HCT116 (cell line): ENCODE data around the gene KIF25. TPM values are rescaled to one million over a fixed set of nuclear protein-coding genes. Genes with fewer than 3 reads are reported as not detected.
"Not testable (repeated sequence)": the region's sequence is repeated elsewhere in the genome, so short reads cannot be mapped to it uniquely, and the experiment has no call there.

Source experiments
- ATAC-seq: fragments of 200-7000 bp; cut with Tn5 transposase; 2 replicates; pipeline ENCODE4 v1.9.1; 2020; ENCODE audit warnings: mild to moderate bottlenecking, moderate library complexity
- BruUV-seq: library from RNA; stranded (reverse); fragments of 400-500 nt; replicated peaks from 2 replicates; lab custom pipeline; 2021; lab: Mats Ljungman, UMichigan
- CTCF ChIA-PET: fragments of 300-600 bp; sonication (Branson Sonifier 250); formaldehyde crosslinking; loops from one replicate; lab custom pipeline; 2021; ENCODE audit warnings: antibody characterized with exemption; lab: Charles Lee
- POLR2A ChIA-PET: fragments of 300-600, 350-600 bp; sonication (Branson Sonifier 250); formaldehyde crosslinking; loops from one replicate; lab custom pipeline; 2021; ENCODE audit warnings: antibody characterized with exemption; lab: Charles Lee
- RAD21 ChIA-PET, 2 experiments: fragments of 300-600 bp; sonication (Branson Sonifier 250); formaldehyde crosslinking; loops; one replicate each; lab custom pipeline; 2023; ENCODE audit warnings: low total read pairs in 2 of 2; ENCODE audit not compliant: uncharacterized antibody in 2 of 2, unreplicated experiment in 2 of 2, low non-redundant PET in 1 of 2; lab: Charles Lee
- DNase-seq: peaks from one replicate; pipeline ENCODE4 v3.0.0-alpha.2; 2010; ENCODE audit warnings: low read depth, low spot score
- H2AFZ ChIP-seq: fragments of 200-600 bp; shearing (Covaris generic), sonication (generic); 2 replicates; pipeline ENCODE4 v1.6.1; 2017; ENCODE audit warnings: low read depth, mixed run types, mixed read lengths, antibody characterized with exemption, low read length; ENCODE audit not compliant: poor library complexity, severe bottlenecking
- H3K27ac ChIP-seq: 2 replicates; pipeline ENCODE4 v1.5.1; 2012; ENCODE audit warnings: low read depth, low read length
- H3K27me3 ChIP-seq: fragments of 200-600 bp; sonication (generic); 2 replicates; pipeline ENCODE4 v1.6.1; 2016; ENCODE audit warnings: mixed run types, low read length, mixed read lengths; ENCODE audit not compliant: insufficient read depth
- H3K36me3 ChIP-seq, 2 experiments: fragments of 200-500 bp in 1 of 2; fragments of 200-600 bp in 1 of 2; sonication (Bioruptor generic) in 1 of 2; sonication (generic) in 1 of 2; 2 replicates each; pipeline versions ENCODE4 v1.5.1 to v1.6.1; 2014 to 2016; ENCODE audit warnings: low read length in 2 of 2, inconsistent platforms in 1 of 2, mixed read lengths in 1 of 2, mixed run types in 1 of 2; ENCODE audit not compliant: insufficient read depth in 2 of 2, control insufficient read depth in 1 of 2
- H3K4me1 ChIP-seq, 2 experiments: fragments of 200-600 bp in 1 of 2; sonication (generic) in 1 of 2; 2 replicates each; pipeline versions ENCODE4 v1.5.1 to v1.6.1; 2012 to 2017; ENCODE audit warnings: low read length in 2 of 2, inconsistent platforms in 1 of 2, mild to moderate bottlenecking in 1 of 2, mixed read lengths in 1 of 2, mixed run types in 1 of 2, moderate library complexity in 1 of 2; ENCODE audit not compliant: insufficient read depth in 2 of 2, control insufficient read depth in 1 of 2
- H3K4me2 ChIP-seq: fragments of 200-600 bp; sonication (generic); 2 replicates; pipeline ENCODE4 v1.6.1; 2017; ENCODE audit warnings: mixed run types, low read length, mixed read lengths
- H3K4me3 ChIP-seq, 2 experiments: fragments of 200-600 bp in 1 of 2; sonication (generic) in 1 of 2; replicated peaks in 1 of 2; 2 replicates each; pipeline ENCODE4 v1.5.1; 2011 to 2016; ENCODE audit warnings: low read length in 2 of 2, control low read depth in 1 of 2, low read depth in 1 of 2, mild to moderate bottlenecking in 1 of 2, mixed read lengths in 1 of 2, mixed run types in 1 of 2
- H3K79me2 ChIP-seq: fragments of 200-600 bp; sonication (generic); 2 replicates; pipeline ENCODE4 v1.6.1; 2017; ENCODE audit warnings: mild to moderate bottlenecking, mixed run types, low read length, moderate library complexity, mixed read lengths; ENCODE audit not compliant: insufficient read depth
- H3K9ac ChIP-seq: fragments of 200-600 bp; sonication (generic); 2 replicates; pipeline ENCODE4 v1.6.1; 2016; ENCODE audit warnings: low read length, mixed read lengths
- H3K9me2 ChIP-seq: fragments of 200-600 bp; sonication (generic), shearing (Covaris generic); 2 replicates; pipeline ENCODE4 v1.6.1; 2017; ENCODE audit warnings: mixed run types, mild to moderate bottlenecking, moderate library complexity; ENCODE audit not compliant: insufficient read depth
- H3K9me3 ChIP-seq, 2 experiments: fragments of 200-500 bp in 1 of 2; fragments of 200-600 bp in 1 of 2; sonication (Bioruptor generic) in 1 of 2; sonication (generic) in 1 of 2; 2 replicates each; pipeline ENCODE4 v1.6.1; 2014 to 2017; ENCODE audit warnings: low read length in 2 of 2, mixed read lengths in 2 of 2, inconsistent platforms in 1 of 2, low read depth in 1 of 2, mild to moderate bottlenecking in 1 of 2, mixed run types in 1 of 2, moderate library complexity in 1 of 2; ENCODE audit not compliant: control insufficient read depth in 1 of 2, insufficient read depth in 1 of 2
- H4K20me1 ChIP-seq: fragments of 200-600 bp; sonication (generic), shearing (Covaris generic); 2 replicates; pipeline ENCODE4 v1.6.1; 2017; ENCODE audit warnings: mixed run types, mild to moderate bottlenecking, moderate library complexity; ENCODE audit not compliant: insufficient read depth
- CBX3 ChIP-seq: IDR thresholded peaks from 2 replicates; pipeline ENCODE4 v1.6.1; 2012; ENCODE audit warnings: low read depth
- CEBPB ChIP-seq: IDR thresholded peaks from 2 replicates; pipeline ENCODE4 v1.6.1; 2012; ENCODE audit warnings: low read depth
- CTCF ChIP-seq, 3 experiments: fragments of 200-600 bp in 1 of 3; sonication (generic) in 1 of 3; IDR thresholded peaks in 2 of 3; conservative IDR thresholded peaks in 1 of 3; 2 replicates each; pipeline ENCODE4 v1.5.1; 2012 to 2017; ENCODE audit warnings: low read depth in 2 of 3, low read length in 2 of 3, antibody characterized with exemption in 1 of 3, borderline replicate concordance in 1 of 3, control low read depth in 1 of 3, mild to moderate bottlenecking in 1 of 3, mixed read lengths in 1 of 3, mixed run types in 1 of 3, moderate library complexity in 1 of 3; ENCODE audit not compliant: insufficient read depth in 1 of 3
- ELF1 ChIP-seq: IDR thresholded peaks from 2 replicates; pipeline ENCODE4 v1.6.1; 2012; ENCODE audit warnings: low read depth, borderline replicate concordance
- JUND ChIP-seq: IDR thresholded peaks from 2 replicates; pipeline ENCODE4 v1.6.1; 2012
- MAX ChIP-seq: IDR thresholded peaks from 2 replicates; pipeline ENCODE4 v1.6.1; 2012
- POLR2A ChIP-seq: IDR thresholded peaks from 2 replicates; pipeline ENCODE4 v1.7.0; 2011; ENCODE audit warnings: borderline replicate concordance; ENCODE audit not compliant: insufficient read depth, insufficient read length; ENCODE audit errors: extremely low read depth
- POLR2AphosphoS5 ChIP-seq: IDR thresholded peaks from 2 replicates; pipeline ENCODE4 v1.6.1; 2011; ENCODE audit warnings: mild to moderate bottlenecking, low read depth, low read length, moderate library complexity
- RAD21 ChIP-seq: IDR thresholded peaks from 2 replicates; pipeline ENCODE4 v1.6.1; 2012; ENCODE audit warnings: low read depth, mild to moderate bottlenecking
- SP1 ChIP-seq: IDR thresholded peaks from 2 replicates; pipeline ENCODE4 v1.6.1; 2012; ENCODE audit warnings: low read depth
- SRF ChIP-seq: IDR thresholded peaks from 2 replicates; pipeline ENCODE4 v1.6.1; 2012; ENCODE audit warnings: low read depth
- YY1 ChIP-seq: IDR thresholded peaks from 2 replicates; pipeline ENCODE4 v1.6.1; 2011; ENCODE audit warnings: low read length, low read depth, moderate library complexity, mild to moderate bottlenecking; ENCODE audit not compliant: insufficient replicate concordance; ENCODE audit errors: extremely low read depth
- ZBTB33 ChIP-seq: IDR thresholded peaks from 2 replicates; pipeline ENCODE4 v1.6.1; 2011; ENCODE audit warnings: mild to moderate bottlenecking, low read length, moderate library complexity; ENCODE audit not compliant: insufficient replicate concordance; ENCODE audit errors: extremely low read depth
- intact Hi-C: fragments of 100-400 bp; cut with micrococcal nuclease; formaldehyde crosslinking; loops from 2 replicates; pipeline ENCODE4 v1.10.0; 2022
- total RNA-seq: library from RNA; stranded (reverse); gene quantifications from one replicate; pipeline ENCODE4 v1.2.1, GENCODE V29; 2021; ENCODE audit not compliant: unreplicated experiment

The KIF25 gene
- total RNA-seq, 1 experiment from 2014 or later, result not detected

GRCh38 chr6:168075787-168076202 lies 78.3 kb downstream of the KIF25 start:
- no peaks in the 10 kb centered on the region for H3K36me3 ChIP-seq
- H3K4me3 ChIP-seq, result no peak overlapping the region
- H3K9ac ChIP-seq, result no peak overlapping the region
- no peak for DNase-seq
- no peaks in the 10 kb centered on the region for H3K4me1 ChIP-seq
- ChIA-PET RAD21 (no interaction called here), CTCF (no interaction called here), POLR2A (no interaction called here)
- H4K20me1 ChIP-seq, result no peaks in the 10 kb centered on the region
- intact Hi-C loops, result no loop called here
- TF ChIP-seq POLR2AphosphoS5, result no peak
- no peak for TF ChIP-seq YY1
- TF ChIP-seq SP1, result no peak
- no peak for TF ChIP-seq JUND
- no peak for TF ChIP-seq ELF1
- TF ChIP-seq ZBTB33, result no peak
- no peak for TF ChIP-seq SRF
- TF ChIP-seq MAX, result no peak
- no peak for TF ChIP-seq POLR2A
- TF ChIP-seq CBX3, result no peak
- no peak for TF ChIP-seq RAD21
- no peak for TF ChIP-seq CEBPB
- no peak for TF ChIP-seq CTCF (IDR thresholded peaks at IDR 0.05 in 2 of 3, conservative IDR thresholded peaks at IDR 0.05 in 1 of 3; ENCODE audit: borderline replicate concordance in 1 of 3, insufficient read depth in 1 of 3, low read depth in 2 of 3, low read length in 2 of 3)
- no peaks in the 10 kb centered on the region for H3K79me2 ChIP-seq
- H3K9me2 ChIP-seq, result no peaks in the 10 kb centered on the region
- no peaks in the 10 kb centered on the region for H3K9me3 ChIP-seq
- H3K4me2 ChIP-seq, result no peak overlapping the region
- no peaks in the 10 kb centered on the region for H3K27me3 ChIP-seq
- H2AFZ ChIP-seq, result no peak overlapping the region
- no TSS peak for BruUV-seq
- H3K27ac ChIP-seq, result no peak overlapping the region
- ATAC-seq, result no peak

GRCh38 chr6:168077401-168077800 lies 79.9 kb downstream of the KIF25 start:
- H3K79me2 ChIP-seq, H3K36me3 ChIP-seq, H4K20me1 ChIP-seq, H3K4me3 ChIP-seq, H3K9me2 ChIP-seq, H2AFZ ChIP-seq, DNase-seq, ATAC-seq, H3K27ac ChIP-seq, BruUV-seq, intact Hi-C loops, H3K27me3 ChIP-seq, CTCF ChIA-PET, H3K4me2 ChIP-seq, H3K9ac ChIP-seq, H3K4me1 ChIP-seq, H3K9me3 ChIP-seq, POLR2A ChIA-PET: not testable (repeated sequence)
- RAD21 ChIA-PET, result interaction anchor here in 1 of 2 experiments (0.6 kb wide), 1 partner anchor 81 kb away, joined by 5 read pairs; no protein-coding TSS in a partner anchor
